C4-2B (cell line): ENCODE measurements around the gene PSMA3.

ENCODE experiments used
- H3K27ac ChIP-seq: fragments of 450-650 bp; 2 replicates; pipeline ENCODE4 v1.5.1; 2017
- ZFX ChIP-seq: fragments of 450-650 bp; IDR thresholded peaks from 2 replicates; pipeline ENCODE4 v1.6.1; 2017
- TF ChIP-seq, protein P1 (sequence below): fragments of 450-650 bp; conservative IDR thresholded peaks from 2 replicates; pipeline ENCODE4 v1.5.1; 2017; ENCODE audit warnings: mild to moderate bottlenecking

PSMA3 gene

DNA sequence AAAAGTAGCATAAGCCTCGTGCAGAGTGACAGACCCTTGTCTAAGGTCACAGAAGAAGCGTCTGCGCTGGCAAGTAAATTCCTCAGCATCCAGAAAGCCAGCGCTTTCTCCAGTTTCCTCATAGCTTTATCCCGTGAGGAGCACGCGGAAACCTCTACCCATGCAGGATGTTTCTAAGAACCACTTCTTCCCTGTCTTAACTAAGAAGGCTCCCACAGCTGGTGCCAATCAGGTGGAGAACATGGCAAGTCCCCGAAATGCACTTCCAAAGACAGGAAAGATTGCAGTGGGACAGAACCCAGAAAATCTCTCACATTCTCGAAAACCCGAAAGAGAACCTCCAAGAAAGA lies 52.7 kb downstream of the PSMA3 start:
- peak overlapping the region; percentile 82 for H3K27ac ChIP-seq
- TF ChIP-seq, protein P1, sequence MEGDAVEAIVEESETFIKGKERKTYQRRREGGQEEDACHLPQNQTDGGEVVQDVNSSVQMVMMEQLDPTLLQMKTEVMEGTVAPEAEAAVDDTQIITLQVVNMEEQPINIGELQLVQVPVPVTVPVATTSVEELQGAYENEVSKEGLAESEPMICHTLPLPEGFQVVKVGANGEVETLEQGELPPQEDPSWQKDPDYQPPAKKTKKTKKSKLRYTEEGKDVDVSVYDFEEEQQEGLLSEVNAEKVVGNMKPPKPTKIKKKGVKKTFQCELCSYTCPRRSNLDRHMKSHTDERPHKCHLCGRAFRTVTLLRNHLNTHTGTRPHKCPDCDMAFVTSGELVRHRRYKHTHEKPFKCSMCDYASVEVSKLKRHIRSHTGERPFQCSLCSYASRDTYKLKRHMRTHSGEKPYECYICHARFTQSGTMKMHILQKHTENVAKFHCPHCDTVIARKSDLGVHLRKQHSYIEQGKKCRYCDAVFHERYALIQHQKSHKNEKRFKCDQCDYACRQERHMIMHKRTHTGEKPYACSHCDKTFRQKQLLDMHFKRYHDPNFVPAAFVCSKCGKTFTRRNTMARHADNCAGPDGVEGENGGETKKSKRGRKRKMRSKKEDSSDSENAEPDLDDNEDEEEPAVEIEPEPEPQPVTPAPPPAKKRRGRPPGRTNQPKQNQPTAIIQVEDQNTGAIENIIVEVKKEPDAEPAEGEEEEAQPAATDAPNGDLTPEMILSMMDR, result no peak
- TF ChIP-seq ZFX, result no peak

DNA sequence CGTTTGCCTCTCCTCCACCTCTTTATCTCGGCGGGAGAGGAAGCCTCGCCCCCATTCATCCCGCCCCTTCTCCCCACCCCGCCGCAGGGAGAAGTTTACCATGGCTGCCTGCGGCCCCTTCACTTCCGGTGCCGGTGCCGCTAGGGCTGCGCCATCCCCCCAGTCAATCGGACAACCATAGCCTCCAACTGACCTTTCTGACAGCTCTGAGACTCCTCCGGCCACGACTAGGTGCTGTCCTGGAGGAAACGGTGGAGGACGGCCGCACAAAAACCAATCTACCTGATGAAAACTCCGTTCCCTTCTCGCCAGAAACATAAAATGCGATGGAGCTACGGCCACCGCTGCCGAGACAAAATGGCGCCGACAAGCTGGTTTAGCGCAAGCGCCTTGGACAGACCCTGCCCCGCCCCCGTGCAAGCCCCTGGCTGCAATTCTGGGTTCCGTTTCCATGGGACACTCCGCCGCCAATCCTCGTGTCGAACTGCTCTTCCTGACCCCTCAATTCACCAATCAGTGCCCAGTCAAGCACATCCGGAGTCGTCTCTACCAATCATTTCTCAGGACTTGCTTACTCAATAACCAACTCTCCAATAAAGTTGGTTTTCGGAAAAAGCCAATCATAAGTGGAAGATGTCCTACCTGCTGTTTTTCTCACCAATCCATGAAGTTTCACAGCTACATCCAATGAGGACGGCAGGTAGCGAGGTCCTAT lies 53.3 kb downstream of the PSMA3 start:
- no peak for TF ChIP-seq ZFX
- TF ChIP-seq, protein P1, result no peak
- H3K27ac ChIP-seq, result peak overlapping the region; percentile 82

DNA sequence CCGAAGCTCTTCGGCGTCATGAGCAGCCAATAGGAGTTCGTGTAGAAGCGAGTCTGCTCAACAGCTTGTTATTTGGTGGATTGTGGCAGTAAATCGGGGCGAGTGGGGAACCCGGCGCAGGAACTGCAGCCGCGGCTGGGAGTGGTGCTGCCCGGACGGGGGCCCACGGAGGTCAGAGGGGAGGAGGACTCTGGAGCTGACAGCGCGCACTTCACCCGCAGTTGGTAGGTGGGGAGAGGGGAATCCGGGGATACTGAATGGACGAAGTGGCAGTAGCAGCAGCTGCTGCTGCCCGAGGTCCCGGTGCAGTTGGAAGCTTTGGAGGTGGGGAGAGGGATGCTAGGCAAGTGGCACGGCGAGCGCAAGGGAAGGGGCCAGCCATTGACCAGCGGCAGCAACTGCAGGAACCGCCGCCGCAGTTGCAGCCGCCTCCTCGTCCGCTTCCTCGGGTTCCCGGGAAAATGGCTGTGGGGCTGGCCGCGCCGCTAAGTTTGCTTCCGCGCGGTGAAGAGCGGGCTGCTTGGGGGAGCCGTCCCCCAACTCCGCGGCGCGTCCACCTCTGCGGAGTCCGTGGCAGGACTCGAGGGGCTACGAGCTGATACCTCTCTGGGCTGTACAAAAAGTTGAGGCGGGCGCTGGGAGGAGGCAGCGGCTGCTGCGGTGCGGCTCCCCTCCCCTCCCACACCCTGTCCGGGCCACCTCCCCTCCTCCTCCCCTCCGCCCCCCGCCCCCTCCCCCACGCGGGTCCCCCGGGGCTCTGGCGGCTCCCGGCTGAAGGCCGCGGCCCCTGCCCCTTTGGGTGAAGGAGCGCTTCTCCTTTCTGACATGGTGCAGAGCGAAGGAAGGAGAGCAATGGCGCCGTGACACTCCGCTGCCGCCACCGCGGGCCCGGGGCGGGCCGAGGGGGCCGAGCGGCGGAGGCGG lies 54.1 kb downstream of the PSMA3 start, which contains the start of gene ARID4A:
ARID4A (plus strand) TSS at position 79 of the 924 bp plus-strand sequence. CDS start 1,300 bp downstream, outside the sequence.
- peak within 1 kb of the TSS; percentile 82 for H3K27ac ChIP-seq
- no peak for TF ChIP-seq ZFX
- TF ChIP-seq, protein P1, result no peak

DNA sequence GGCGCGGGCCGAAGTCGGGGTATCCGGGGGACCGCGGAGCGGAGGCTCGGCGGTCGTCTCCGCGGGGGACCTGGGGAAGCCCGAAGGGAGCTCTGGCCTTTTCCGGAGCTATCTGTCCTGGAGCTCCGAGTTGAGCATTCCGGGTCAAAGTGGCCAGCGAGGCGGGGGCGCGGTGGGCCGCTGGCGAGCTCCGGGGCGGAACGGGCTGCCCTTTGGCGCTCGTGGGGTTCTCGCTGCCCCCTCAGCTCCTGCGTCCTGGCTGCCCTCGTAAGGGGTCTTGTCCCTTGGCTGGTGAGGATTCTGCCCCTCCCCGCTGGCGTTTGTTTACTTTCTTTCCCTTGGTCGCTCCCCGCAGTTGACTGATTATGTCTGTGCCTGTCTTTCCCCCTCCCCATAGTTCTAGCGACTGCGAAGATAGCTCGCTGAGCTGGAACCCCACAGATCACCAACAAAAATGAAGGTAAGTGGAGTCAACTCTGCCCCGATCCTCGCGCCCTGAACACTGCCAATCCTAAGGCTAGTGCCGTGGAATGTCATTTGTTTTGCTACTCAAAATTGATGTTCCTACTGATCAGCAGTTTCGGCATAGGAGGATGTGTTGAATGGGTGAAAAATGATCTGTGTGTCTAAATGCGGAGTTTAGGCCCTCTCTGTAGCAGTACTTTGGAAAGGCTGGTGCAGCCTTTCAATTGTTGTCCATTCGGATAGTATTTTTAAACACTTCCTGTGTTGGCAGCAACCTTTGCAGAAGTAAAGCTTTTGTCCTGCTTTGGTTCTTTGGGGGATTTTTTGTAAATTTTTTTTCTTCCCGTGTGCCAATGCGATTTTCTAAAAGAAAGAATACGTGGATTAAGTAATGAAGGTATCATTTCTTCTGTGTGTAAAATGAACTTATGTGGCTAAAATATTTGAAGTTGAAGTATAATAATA lies 55.0 kb downstream of the PSMA3 start:
- H3K27ac ChIP-seq, result peak overlapping the region; percentile 82

DNA sequence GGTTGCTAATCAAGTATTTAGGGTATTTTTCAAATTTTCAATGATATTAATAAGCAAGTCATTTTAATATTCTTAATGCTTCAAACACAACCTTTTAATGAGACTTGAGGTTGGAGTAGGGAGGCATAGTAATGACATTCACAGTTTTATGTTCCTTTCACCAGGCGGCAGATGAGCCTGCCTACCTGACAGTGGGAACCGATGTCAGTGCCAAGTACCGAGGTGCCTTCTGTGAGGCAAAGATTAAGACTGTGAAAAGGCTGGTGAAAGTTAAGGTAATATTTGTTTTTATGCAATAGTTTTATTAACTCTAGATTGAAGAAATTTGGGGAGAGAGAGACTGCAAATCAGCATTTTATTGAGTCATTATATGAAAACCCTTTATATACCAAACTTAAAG lies 56.8 kb downstream of the PSMA3 start:
- no peak overlapping the region for H3K27ac ChIP-seq
- TF ChIP-seq, protein P1, result no peak

More for the DNA sequence above, 55.0 kb downstream of the PSMA3 start:
- TF ChIP-seq, protein P1, result no peak
- TF ChIP-seq ZFX, result no peak

DNA sequence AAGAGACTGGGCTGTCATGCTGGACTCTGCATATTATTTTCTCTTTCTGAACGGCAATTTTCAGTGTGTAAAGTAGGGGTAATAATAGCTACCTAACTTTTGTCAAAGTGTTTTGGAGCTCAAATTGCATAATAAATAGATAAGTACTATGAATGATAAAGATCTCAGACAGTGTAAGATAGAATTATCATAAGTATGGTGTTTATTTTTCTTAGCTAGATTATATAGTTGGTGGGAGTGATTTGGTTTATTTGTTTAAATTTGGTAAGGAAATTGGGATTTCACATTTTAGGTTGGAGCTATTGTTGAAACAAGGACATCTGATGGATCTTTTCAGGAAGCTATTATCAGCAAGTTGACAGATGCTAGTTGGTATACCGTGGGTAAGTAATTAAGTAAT lies 61.1 kb downstream of the PSMA3 start:
- TF ChIP-seq, protein P1, result no peak
- TF ChIP-seq ZFX, result no peak

More for the DNA sequence above, 61.1 kb downstream of the PSMA3 start:
- no peak overlapping the region for H3K27ac ChIP-seq
